Stomach (tissue), 9 donors: ENCODE data around the gene ULK1. TPM values are rescaled to one million over a fixed set of nuclear protein-coding genes. Genes with fewer than 3 reads are reported as not detected.
"Not testable (repeated sequence)": the region's sequence is repeated elsewhere in the genome, so short reads cannot be mapped to it uniquely, and the experiment has no call there.

ENCODE experiments used
- DNase-seq, 2 donors: peaks; one replicate each; pipeline versions ENCODE4 v3.0.0 to v3.0.0-alpha.2; 2013 to 2019
- H3K27ac ChIP-seq, 5 donors: fragments of 200-600 bp in 4 of 5; sonication (generic) in 4 of 5; one replicate each; pipeline ENCODE4 v1.5.1; 2013 to 2019; ENCODE audit warnings: mild to moderate bottlenecking in 1 of 5, moderate library complexity in 1 of 5
- H3K27me3 ChIP-seq, 3 donors: fragments of 200-600 bp; sonication (generic); one replicate each; pipeline ENCODE4 v1.5.1; 2017 to 2019; ENCODE audit warnings: mixed run types in 1 of 3
- H3K36me3 ChIP-seq, 4 donors: fragments of 200-600 bp; sonication (generic); 1 replicate in 3 of 4; 2 replicates in 1 of 4; pipeline ENCODE4 v1.5.1; 2016 to 2019
- H3K4me1 ChIP-seq, 4 donors: fragments of 200-600 bp; sonication (generic); one replicate each; pipeline ENCODE4 v1.5.1; 2016 to 2019
- H3K4me3 ChIP-seq, 4 donors: fragments of 200-600 bp; sonication (generic) in 3 of 4; one replicate each; pipeline ENCODE4 v1.5.1; 2016 to 2019; ENCODE audit warnings: mild to moderate bottlenecking in 1 of 4
- H3K9me3 ChIP-seq, 4 donors: fragments of 200-600 bp; sonication (generic); one replicate each; pipeline ENCODE4 v1.5.1; 2016 to 2019
- CTCF ChIP-seq, 7 experiments: fragments of 450-650 bp in 4 of 7; fragments of 200-600 bp in 3 of 7; sonication (generic) in 3 of 7; IDR thresholded peaks; one replicate each; pipeline ENCODE4 v1.5.1; 2016 to 2019; ENCODE audit warnings: antibody characterized with exemption in 7 of 7, control low read depth in 2 of 7, mild to moderate bottlenecking in 1 of 7
- EP300 ChIP-seq: sonication (generic); formaldehyde crosslinking; IDR thresholded peaks from one replicate; pipeline ENCODE4 v1.6.1; 2017; ENCODE audit warnings: antibody characterized with exemption
- POLR2A ChIP-seq, 4 donors: fragments of 450-650 bp; IDR thresholded peaks; one replicate each; pipeline ENCODE4 v1.6.1; 2016; ENCODE audit warnings: antibody characterized with exemption in 4 of 4, control low read depth in 2 of 4, mild to moderate bottlenecking in 1 of 4, moderate library complexity in 1 of 4
- POLR2AphosphoS5 ChIP-seq, 3 donors: sonication (generic); formaldehyde crosslinking; IDR thresholded peaks; one replicate each; pipeline ENCODE4 v1.6.1; 2016; ENCODE audit warnings: antibody characterized with exemption in 3 of 3
- WGBS, 5 donors: extraction: QIAGEN DNeasy Blood & Tissue Kit in 3 of 5; methylation state at CpG; one replicate each; pipeline versions ENCODE4 v1.1.5 to v1.1.7; 2013 to 2018; 5-methylcytosine and 5-hydroxymethylcytosine counted together
- intact Hi-C: fragments of 100-400 bp; cut with DNase I; formaldehyde crosslinking; loops from one replicate; pipeline ENCODE4 v1.15.1; 2023; ENCODE audit warnings: low total_unique reads
- polyA plus RNA-seq, 3 donors: library from polyadenylated mRNA; stranded (reverse); fragments of 200-250 nt; gene quantifications; one replicate each; pipeline ENCODE4 v1.2.3, GENCODE V29; 2013
- total RNA-seq, 5 donors: library from RNA; depleted of rRNA; stranded (reverse); fragments of >200 nt; gene quantifications; one replicate each; pipeline versions ENCODE4 v1.1.0 to v1.2.3, GENCODE V29; 2014 to 2016
- donor health status: healthy with polysubstance abuse.
- donor health status: Bipolar disorder and iron deficiency.
- donor health status: healthy.

Gene ULK1
- total and polyA plus RNA-seq, 8 donors = 10.2 to 45.1 (median 18.3) TPM

GRCh38 chr12:131959641-131960589, 65.5 kb downstream of the ULK1 start:
- Histone ChIP-seq H3K4me3 (no peak overlapping the region), H3K27ac (no peak overlapping the region), H3K4me1 (peaks cover 17 to 82% (median 53%) of the 10 kb centered on the region in 4 donors), H3K36me3 (peaks cover 3 to 25% (median 20%) of the 10 kb centered on the region in 4 donors), H3K27me3 (no peaks in the 10 kb centered on the region), H3K9me3 (no peaks in the 10 kb centered on the region)
- intact Hi-C loops = no loop called here
- TF ChIP-seq POLR2AphosphoS5 (IDR thresholded peaks at IDR 0.05) (no peak), EP300 (no peak), CTCF (IDR thresholded peaks at IDR 0.05) (no peak), POLR2A (IDR thresholded peaks at IDR 0.05) (no peak)
- DNase-seq = no peak
- 56 to 76% (median 62%) methylated on average over 15 to 16 of the region's 16 CpGs for WGBS, 5 donors

GRCh38 chr12:131960590-131961325, 66.3 kb downstream of the ULK1 start:
- H3K27ac ChIP-seq, H3K9me3 ChIP-seq, H3K4me3 ChIP-seq, intact Hi-C loops, DNase-seq, H3K27me3 ChIP-seq: not testable (repeated sequence)
- 90 to 94% (median 93%) methylated on average over 11 to 19 of the region's 30 CpGs for WGBS, 5 donors
- Histone ChIP-seq H3K36me3 (peaks cover 3 to 25% (median 20%) of the 10 kb centered on the region in 4 donors), H3K4me1 (peaks cover 23 to 82% (median 52%) of the 10 kb centered on the region in 4 donors)

GRCh38 chr12:131961328-131961727, 66.9 kb downstream of the ULK1 start:
- intact Hi-C loops, H3K27ac ChIP-seq, DNase-seq, H3K27me3 ChIP-seq, H3K9me3 ChIP-seq, H3K4me3 ChIP-seq: not testable (repeated sequence)
- H3K36me3 ChIP-seq = peaks cover 3 to 25% (median 20%) of the 10 kb centered on the region in 4 donors
- H3K4me1 ChIP-seq = peaks cover 19 to 82% (median 50%) of the 10 kb centered on the region in 4 donors
- 73 to 100% (median 90%) methylated on average over 1 to 6 of the region's 20 CpGs; no CpG with 5 or more reads in 1 of the 5 donors for WGBS, 5 donors

- H3K36me3 ChIP-seq = peaks cover 3 to 25% (median 20%) of the 10 kb centered on the region in 4 donors
- H3K9me3 ChIP-seq = no peaks in the 10 kb centered on the region
- H3K27me3 ChIP-seq = no peaks in the 10 kb centered on the region
- WGBS, 5 donors = 81 to 90% (median 86%) methylated on average over 8 of the region's 8 CpGs
- H3K27ac ChIP-seq = no peak overlapping the region
- no peak for TF ChIP-seq EP300
- TF ChIP-seq CTCF (IDR thresholded peaks at IDR 0.05) = no peak
- no peak for TF ChIP-seq POLR2A (IDR thresholded peaks at IDR 0.05)
- TF ChIP-seq POLR2AphosphoS5 (IDR thresholded peaks at IDR 0.05) = no peak
- no peak overlapping the region for H3K4me3 ChIP-seq
- DNase-seq = no peak
- intact Hi-C loops = no loop called here
- H3K4me1 ChIP-seq = peaks cover 17 to 77% (median 47%) of the 10 kb centered on the region in 4 donors
These were observed 67.6 kb downstream of the ULK1 start for GRCh38 chr12:131962069-131962468.

GRCh38 chr12:131963381-131963780, 69.0 kb downstream of the ULK1 start:
- Histone ChIP-seq H3K27me3 (no peaks in the 10 kb centered on the region), H3K4me1 (peaks cover 13 to 68% (median 36%) of the 10 kb centered on the region in 4 donors), H3K4me3 (no peak overlapping the region), H3K9me3 (no peaks in the 10 kb centered on the region), H3K36me3 (peaks cover 3 to 25% (median 20%) of the 10 kb centered on the region in 4 donors), H3K27ac (no peak overlapping the region)
- TF ChIP-seq EP300 (no peak), POLR2A (IDR thresholded peaks at IDR 0.05) (no peak), POLR2AphosphoS5 (IDR thresholded peaks at IDR 0.05) (no peak), CTCF (IDR thresholded peaks at IDR 0.05) (no peak)
- no peak for DNase-seq
- intact Hi-C loops = no loop called here
- WGBS, 5 donors = 81 to 91% (median 87%) methylated on average over 4 of the region's 4 CpGs
